H1 (cell line): Measurements from ENCODE around the gene CCDC197. TPM values are rescaled to one million over a fixed set of nuclear protein-coding genes. Genes with fewer than 3 reads are reported as not detected.

Experiments used
- CTCF ChIA-PET: fragments of 300-600 bp; sonication (Branson Sonifier 250); formaldehyde crosslinking; loops from one replicate; lab custom pipeline; 2021; ENCODE audit not compliant: partially characterized antibody; lab: Charles Lee
- POLR2A ChIA-PET: fragments of 300-600 bp; sonication (Branson Sonifier 250); formaldehyde crosslinking; loops from one replicate; lab custom pipeline; 2021; ENCODE audit warnings: inconsistent platforms; ENCODE audit not compliant: partially characterized antibody; lab: Charles Lee
- DNase-seq, 2 experiments: peaks; one replicate each; pipeline versions ENCODE4 v3.0.0 to v3.0.0-alpha.2; 2010 to 2022; ENCODE audit warnings: low spot score in 2 of 2, low read depth in 1 of 2, mixed read lengths in 1 of 2
- FAIRE-seq: peaks from 2 replicates; lab custom pipeline; 2011; peaks lifted over from hg19 to GRCh38; lab: Jason Lieb, UNC
- H2AFZ ChIP-seq: 2 replicates; pipeline ENCODE4 v1.8.1; 2012; ENCODE audit warnings: low read length, inconsistent platforms
- H2AK5ac ChIP-seq: 2 replicates; pipeline ENCODE4 v1.6.1; 2013; ENCODE audit warnings: low read depth, low read length
- H2BK120ac ChIP-seq: replicated peaks from 2 replicates; pipeline ENCODE3; 2013; ENCODE audit warnings: low read depth, low read length, inconsistent platforms
- H2BK12ac ChIP-seq: 2 replicates; pipeline ENCODE4 v1.6.1; 2013; ENCODE audit warnings: low read depth, low read length
- H2BK15ac ChIP-seq: 2 replicates; pipeline ENCODE4 v1.6.1; 2013; ENCODE audit warnings: low read length
- H2BK20ac ChIP-seq: 2 replicates; pipeline ENCODE4 v1.6.1; 2013; ENCODE audit warnings: low read length
- H2BK5ac ChIP-seq: 2 replicates; pipeline ENCODE4 v1.6.1; 2013; ENCODE audit warnings: low read depth, low read length
- H3K14ac ChIP-seq: 2 replicates; pipeline ENCODE4 v1.6.1; 2013; ENCODE audit warnings: inconsistent platforms; ENCODE audit not compliant: insufficient read length
- H3K18ac ChIP-seq: 2 replicates; pipeline ENCODE4 v1.6.1; 2013; ENCODE audit warnings: low read length; ENCODE audit errors: extremely low read depth
- H3K23ac ChIP-seq: 2 replicates; pipeline ENCODE4 v1.6.1; 2013; ENCODE audit warnings: inconsistent platforms; ENCODE audit not compliant: insufficient read length
- H3K23me2 ChIP-seq: 2 replicates; pipeline ENCODE4 v1.6.1; 2013; ENCODE audit warnings: low read depth, low read length
- H3K27ac ChIP-seq: 2 replicates; pipeline ENCODE4 v1.6.1; 2011; ENCODE audit warnings: low read depth, low read length, inconsistent platforms
- H3K27me3 ChIP-seq, 4 experiments: replicated peaks in 1 of 4; 1 replicate in 1 of 4; 2 replicates in 3 of 4; pipeline versions ENCODE4 v1.6.1 to v1.8.1; 2011 to 2013; ENCODE audit warnings: low read length in 3 of 4, mild to moderate bottlenecking in 3 of 4, inconsistent platforms in 2 of 4, mixed read lengths in 2 of 4, moderate library complexity in 1 of 4; ENCODE audit not compliant: control insufficient read depth in 3 of 4, insufficient read depth in 3 of 4; ENCODE audit errors: extremely low read depth in 1 of 4
- H3K36me3 ChIP-seq, 4 experiments: 2 replicates each; pipeline versions ENCODE4 v1.6.1 to v1.8.1; 2011 to 2013; ENCODE audit warnings: mild to moderate bottlenecking in 4 of 4, low read length in 3 of 4, moderate library complexity in 2 of 4, control low read depth in 1 of 4, inconsistent platforms in 1 of 4; ENCODE audit not compliant: insufficient read depth in 4 of 4, control insufficient read depth in 2 of 4
- H3K4ac ChIP-seq: replicated peaks from 2 replicates; pipeline ENCODE3; 2013; ENCODE audit warnings: low read length, low read depth, mixed read lengths, inconsistent platforms; ENCODE audit not compliant: insufficient read length
- H3K4me1 ChIP-seq, 4 experiments: replicated peaks in 1 of 4; 1 replicate in 1 of 4; 2 replicates in 3 of 4; pipeline versions ENCODE4 v1.6.1 to v1.8.1; 2011 to 2013; ENCODE audit warnings: low read length in 3 of 4, inconsistent platforms in 2 of 4, mixed read lengths in 1 of 4; ENCODE audit not compliant: insufficient read depth in 4 of 4, control insufficient read depth in 3 of 4
- H3K4me2 ChIP-seq, 2 experiments: 2 replicates each; pipeline versions ENCODE4 v1.6.1 to v1.8.1; 2011 to 2013; ENCODE audit warnings: low read depth in 2 of 2, low read length in 2 of 2, control low read depth in 1 of 2, inconsistent platforms in 1 of 2, mild to moderate bottlenecking in 1 of 2; ENCODE audit not compliant: insufficient read depth in 1 of 2
- H3K4me3 ChIP-seq, 4 experiments: fragments of 200-600, 300-600 bp in 1 of 4; sonication (generic), shearing (Covaris generic), sonication (Bioruptor Twin) in 1 of 4; 2 replicates each; pipeline versions ENCODE4 v1.5.1 to v1.8.1; 2011 to 2016; ENCODE audit warnings: low read length in 4 of 4, low read depth in 3 of 4, control low read depth in 2 of 4, inconsistent platforms in 2 of 4, mild to moderate bottlenecking in 2 of 4, mixed read lengths in 1 of 4, moderate library complexity in 1 of 4; ENCODE audit not compliant: insufficient read depth in 2 of 4; ENCODE audit errors: extremely low read depth in 1 of 4
- H3K56ac ChIP-seq: replicated peaks from 2 replicates; pipeline ENCODE3; 2013; ENCODE audit warnings: low read depth, mild to moderate bottlenecking, mixed read lengths, low read length, inconsistent platforms; ENCODE audit not compliant: insufficient read length
- H3K79me1 ChIP-seq: 2 replicates; pipeline ENCODE4 v1.6.1; 2013; ENCODE audit warnings: low read depth, low read length, control low read depth
- H3K79me2 ChIP-seq, 2 experiments: 2 replicates each; pipeline versions ENCODE4 v1.6.1 to v1.8.1; 2012 to 2013; ENCODE audit warnings: low read length in 2 of 2, mild to moderate bottlenecking in 2 of 2, inconsistent platforms in 1 of 2; ENCODE audit not compliant: insufficient read depth in 2 of 2, control insufficient read depth in 1 of 2
- H3K9ac ChIP-seq, 4 experiments: replicated peaks in 1 of 4; 1 replicate in 1 of 4; 2 replicates in 3 of 4; pipeline versions ENCODE4 v1.6.1 to v1.8.1; 2011 to 2013; ENCODE audit warnings: low read depth in 3 of 4, low read length in 3 of 4, control low read depth in 2 of 4, mild to moderate bottlenecking in 2 of 4, moderate library complexity in 2 of 4, inconsistent platforms in 1 of 4; ENCODE audit errors: extremely low read depth in 1 of 4
- H3K9me3 ChIP-seq, 2 experiments: 2 replicates each; pipeline versions ENCODE4 v1.6.1 to v1.8.1; 2012 to 2013; ENCODE audit warnings: mild to moderate bottlenecking in 2 of 2, moderate library complexity in 2 of 2, control low read depth in 1 of 2, inconsistent platforms in 1 of 2, low read depth in 1 of 2, low read length in 1 of 2, mixed read lengths in 1 of 2; ENCODE audit not compliant: insufficient read depth in 2 of 2
- H4K20me1 ChIP-seq, 2 experiments: replicated peaks in 1 of 2; 2 replicates each; pipeline versions ENCODE3 to v1.8.1; 2011 to 2013; ENCODE audit warnings: inconsistent platforms in 2 of 2, low read length in 2 of 2, mild to moderate bottlenecking in 1 of 2; ENCODE audit not compliant: insufficient read depth in 2 of 2, control insufficient read depth in 1 of 2
- H4K5ac ChIP-seq: 2 replicates; pipeline ENCODE4 v1.6.1; 2013; ENCODE audit warnings: low read length, low read depth, mixed read lengths, inconsistent platforms; ENCODE audit not compliant: insufficient read length
- H4K8ac ChIP-seq: 2 replicates; pipeline ENCODE4 v1.8.0; 2013; ENCODE audit warnings: mild to moderate bottlenecking, moderate library complexity, low read length, inconsistent platforms; ENCODE audit not compliant: insufficient read depth; ENCODE audit errors: extremely low read depth
- H4K91ac ChIP-seq: replicated peaks from 2 replicates; pipeline ENCODE3; 2013; ENCODE audit warnings: low read length, mixed read lengths, inconsistent platforms; ENCODE audit not compliant: insufficient read length
- BCL11A ChIP-seq, 2 experiments: IDR thresholded peaks; one replicate each; pipeline ENCODE4 v1.6.1; 2011; ENCODE audit warnings: low read depth in 2 of 2, low read length in 2 of 2, mild to moderate bottlenecking in 2 of 2
- CEBPB ChIP-seq: IDR thresholded peaks from 2 replicates; pipeline ENCODE4 v1.6.1; 2012; ENCODE audit warnings: low read depth, low read length
- CHD1 ChIP-seq: IDR thresholded peaks from 2 replicates; pipeline ENCODE4 v1.6.1; 2012; ENCODE audit warnings: low read depth, low read length, improper control_type of control experiment
- CTBP2 ChIP-seq: IDR thresholded peaks from 2 replicates; pipeline ENCODE4 v1.7.0; 2011; ENCODE audit warnings: borderline replicate concordance, mild to moderate bottlenecking, moderate library complexity, mixed read lengths, low read length; ENCODE audit not compliant: insufficient read depth, insufficient read length
- EP300 ChIP-seq, 2 experiments: IDR thresholded peaks; 1 replicate in 1 of 2; 2 replicates in 1 of 2; pipeline ENCODE4 v1.6.1; 2011 to 2012; ENCODE audit warnings: low read depth in 2 of 2, low read length in 2 of 2, mild to moderate bottlenecking in 2 of 2, borderline replicate concordance in 1 of 2, inconsistent platforms in 1 of 2, moderate library complexity in 1 of 2
- EZH2 ChIP-seq: fragments of 200-600 bp; sonication (generic); IDR thresholded peaks from 2 replicates; pipeline ENCODE4 v1.7.1; 2012; ENCODE audit warnings: low read depth, mild to moderate bottlenecking, moderate library complexity, low read length, inconsistent platforms; ENCODE audit not compliant: severe bottlenecking
- KDM1A ChIP-seq: fragments of 200-600, 300-600 bp; sonication (generic); IDR thresholded peaks from 2 replicates; pipeline ENCODE4 v1.7.1; 2016; ENCODE audit warnings: mild to moderate bottlenecking, low read length, borderline replicate concordance
- MAFK ChIP-seq: IDR thresholded peaks from 2 replicates; pipeline ENCODE4 v1.6.1; 2012; ENCODE audit warnings: low read depth, mild to moderate bottlenecking, improper control_type of control experiment, low read length
- NRF1 ChIP-seq: IDR thresholded peaks from 2 replicates; pipeline ENCODE4 v1.6.1; 2011; ENCODE audit warnings: mild to moderate bottlenecking, low read depth, low read length, improper control_type of control experiment
- RNF2 ChIP-seq: fragments of 200-900, 300-1000 bp; sonication (generic); IDR thresholded peaks from 2 replicates; pipeline ENCODE4 v1.7.1; 2016; ENCODE audit warnings: borderline replicate concordance, low read depth, mild to moderate bottlenecking, antibody characterized with exemption, low read length; ENCODE audit not compliant: poor library complexity, severe bottlenecking; ENCODE audit errors: missing control alignments
- SAP30 ChIP-seq: fragments of 300-600 bp; sonication (generic); IDR thresholded peaks from 2 replicates; pipeline ENCODE4 v1.7.1; 2012; ENCODE audit warnings: low read length, moderate library complexity, mild to moderate bottlenecking, inconsistent platforms; ENCODE audit not compliant: insufficient read depth, insufficient replicate concordance
- ZNF274 ChIP-seq: IDR thresholded peaks from 2 replicates; pipeline ENCODE4 v1.7.0; 2012; ENCODE audit warnings: low read length, borderline replicate concordance; ENCODE audit errors: extremely low read depth
- WGBS, 2 experiments: shearing (Covaris generic) in 1 of 2; methylation state at CpG; one replicate each; pipeline versions ENCODE4 v1.1.6 to v1.1.7; 2013 to 2015; ENCODE audit warnings: low lambda C conversion rate in 2 of 2, mixed read lengths in 2 of 2, inconsistent platforms in 1 of 2, low coverage in 1 of 2, missing lambda C conversion rate in 1 of 2; ENCODE audit not compliant: insufficient replicate concordance in 2 of 2, insufficient coverage in 1 of 2, insufficient read length in 1 of 2; ENCODE audit errors: extremely low coverage in 1 of 2, missing lambda C conversion rate in 1 of 2; 5-methylcytosine and 5-hydroxymethylcytosine counted together
- polyA plus RNA-seq, 7 experiments: library from polyadenylated mRNA; depleted of rRNA in 3 of 7; stranded (reverse) in 5 of 7; unstranded in 2 of 7; fragments of >200 nt in 5 of 7; fragments of 200-250 nt in 2 of 7; gene quantifications; 1 replicate in 5 of 7; 2 replicates in 1 of 7; 4 replicates in 1 of 7; pipeline versions ENCODE4 v1.2.1 to v1.2.3, GENCODE V29; 2011 to 2013; ENCODE audit warnings: missing spikeins in 2 of 7, mixed read lengths in 2 of 7
- total RNA-seq: library from RNA; stranded (reverse); fragmentation: NEBNext Ultra II Directional; extraction: Animal tissue kit (Norgen Biotek cat#: 25700); gene quantifications from 2 replicates; pipeline ENCODE4 v1.2.1, GENCODE V29; 2021

The CCDC197 gene
- total and polyA plus RNA-seq, 2 of the 8 experiments (the other 6 are each of a cell fraction or from before 2014, with no cell fraction given): not detected

DNA sequence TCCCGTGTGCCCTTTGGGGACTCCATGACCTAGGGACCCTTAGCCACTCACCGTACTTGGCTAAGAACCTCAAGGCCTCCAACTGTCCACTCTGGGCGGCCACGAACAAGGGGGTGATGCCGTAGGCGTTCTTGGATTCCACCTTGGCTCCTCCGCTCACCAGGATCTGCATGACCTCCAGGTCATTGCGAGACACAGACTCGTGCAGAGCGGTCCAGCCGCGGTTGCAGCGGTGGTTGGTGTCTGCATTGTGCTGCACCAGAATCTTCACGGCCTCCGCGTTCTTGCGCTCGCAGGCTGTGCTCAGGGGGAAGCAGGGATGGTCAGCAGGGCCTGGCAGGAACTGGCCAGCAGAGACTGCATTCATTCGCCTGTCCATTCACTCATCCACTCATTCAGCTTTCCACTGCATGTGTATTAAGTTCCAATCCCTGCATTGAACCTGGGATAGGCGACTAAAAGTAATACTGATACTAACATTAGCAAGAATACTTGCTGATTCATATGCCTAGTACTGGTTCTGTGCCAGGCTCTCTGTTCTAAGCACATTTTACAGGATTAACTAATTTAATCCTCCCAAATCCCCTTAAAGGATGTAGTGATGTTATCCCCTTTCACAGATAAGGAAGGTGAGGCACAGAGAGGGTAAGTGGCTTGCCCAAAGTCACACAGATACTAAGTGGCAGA lies 46.0 kb upstream of the CCDC197 start:
- WGBS, 2 experiments: 79% methylated on average over 20 of the region's 20 CpGs; no CpG with 5 or more reads in 1 of the 2 experiments
- Histone ChIP-seq H4K91ac (no peak overlapping the region), H3K79me1 (no peaks in the 10 kb centered on the region), H4K8ac (no peak overlapping the region), H2BK15ac (no peak overlapping the region), H3K23ac (no peak overlapping the region), H3K27ac (no peak overlapping the region), H3K27me3 (no peaks in the 10 kb centered on the region), H2AK5ac (no peak overlapping the region), H3K36me3 (no peaks in the 10 kb centered on the region; a peak in 1 of 8 replicates), H3K4ac (no peak overlapping the region), H3K18ac (no peak overlapping the region), H2BK12ac (no peak overlapping the region), H3K23me2 (no peaks in the 10 kb centered on the region), H2BK5ac (no peak overlapping the region), H3K9ac (no peak overlapping the region), H3K79me2 (no peaks in the 10 kb centered on the region), H3K4me3 (no peak overlapping the region), H3K4me2 (no peak overlapping the region), H4K20me1 (no peaks in the 10 kb centered on the region), H3K4me1 (peaks cover 0 to 12% (median 3%) of the 10 kb centered on the region in 4 experiments; a peak in 3 of 7 replicates), H4K5ac (no peak overlapping the region), H3K9me3 (no peaks in the 10 kb centered on the region), H2AFZ (no peak overlapping the region), H2BK20ac (no peak overlapping the region), H2BK120ac (no peak overlapping the region), H3K14ac (no peak overlapping the region), H3K56ac (no peak overlapping the region)
- POLR2A ChIA-PET: no interaction called here
- DNase-seq (no peak), FAIRE-seq (no peak)
- CTCF ChIA-PET: interaction anchor here (0.6 to 20.5 kb wide), 5 partner anchors 8 to 946 kb away, joined by 3 to 484 read pairs (median 28); partner anchors contain the start of genes ASB2 and CCDC197
- TF ChIP-seq CTBP2 (no peak), CHD1 (no peak), CEBPB (no peak), EP300 (IDR thresholded peaks at IDR 0.05; ENCODE audit: borderline replicate concordance in 1 of 2, low read depth in 2 of 2, low read length in 2 of 2) (no peak), NRF1 (no peak), SAP30 (no peak), EZH2 (no peak), ZNF274 (no peak), MAFK (no peak), KDM1A (no peak), RNF2 (no peak), BCL11A (IDR thresholded peaks at IDR 0.05; ENCODE audit: low read depth in 2 of 2, low read length in 2 of 2) (no peak)
